DMS153 treated with DMSO at 0.1 percent for 48 hours (cell line): Measurements from ENCODE around the gene ZNF24.

Experiments used
- DNase-seq: peaks from one replicate; lab custom pipeline; 2025; ENCODE audit not compliant: unreplicated experiment; lab: John Stamatoyannopoulos, UW

Gene ZNF24

GRCh38 chr18:35343936-35344735 lies at the start of gene ZNF24:
Gene ZNF24 (minus strand): TSS chr18:35344420. CDS start chr18:35340650, 3,770 bp downstream.
- DNase-seq = peak; percentile 96

GRCh38 chr18:35393716-35394115 lies 49.5 kb upstream of the ZNF24 start:
- no peak for DNase-seq

GRCh38 chr18:35392375-35392774 lies 48.2 kb upstream of the ZNF24 start:
- no peak for DNase-seq

GRCh38 chr18:35390951-35391700 lies 46.9 kb upstream of the ZNF24 start:
- DNase-seq = no peak

- DNase-seq = no peak
Observed at GRCh38 chr18:35389095-35389618, 44.9 kb upstream of the ZNF24 start.

GRCh38 chr18:35387152-35387571 lies 42.9 kb upstream of the ZNF24 start:
- no peak for DNase-seq

- peak; percentile 62 for DNase-seq
Observed at GRCh38 chr18:35386600-35387100, 42.4 kb upstream of the ZNF24 start.

- DNase-seq = no peak
Observed at GRCh38 chr18:35383136-35383535, 38.9 kb upstream of the ZNF24 start.

- no peak for DNase-seq
Observed at GRCh38 chr18:35379421-35379820, 35.2 kb upstream of the ZNF24 start.

GRCh38 chr18:35378574-35378896 lies 34.3 kb upstream of the ZNF24 start:
- no peak for DNase-seq

- no peak for DNase-seq
Observed at GRCh38 chr18:35377875-35378573, 33.8 kb upstream of the ZNF24 start.

- DNase-seq = peak; percentile 35
Observed at GRCh38 chr18:35376742-35377695, 32.8 kb upstream of the ZNF24 start, which contains the start of gene ZNF396. Gene ZNF396 (minus strand): TSS chr18:35377337. CDS start chr18:35374292, 3,045 bp downstream.

GRCh38 chr18:35376393-35376741 lies 32.1 kb upstream of the ZNF24 start:
- DNase-seq = no peak

GRCh38 chr18:35374708-35375107 lies 30.5 kb upstream of the ZNF24 start:
- no peak for DNase-seq

- no peak for DNase-seq
Observed at GRCh38 chr18:35371412-35372195, 27.4 kb upstream of the ZNF24 start.

GRCh38 chr18:35369126-35369525 lies 24.9 kb upstream of the ZNF24 start:
- no peak for DNase-seq

GRCh38 chr18:35368595-35368994 lies 24.4 kb upstream of the ZNF24 start:
- DNase-seq = no peak

GRCh38 chr18:35362531-35362930 lies 18.3 kb upstream of the ZNF24 start:
- no peak for DNase-seq

GRCh38 chr18:35361570-35362321 lies 17.5 kb upstream of the ZNF24 start:
- DNase-seq = no peak
